Liver (tissue), 9 donors: Measurements from ENCODE around the gene CA10. TPM values are rescaled to one million over a fixed set of nuclear protein-coding genes. Genes with fewer than 3 reads are reported as not detected.

Experiments used
- DNase-seq: peaks from one replicate; pipeline ENCODE4 v3.0.0-alpha.2; 2017; ENCODE audit warnings: low spot score
- H3K27ac ChIP-seq, 2 donors: one replicate each; pipeline ENCODE4 v1.7.0; 2013; ENCODE audit warnings: inconsistent platforms in 2 of 2, low read length in 2 of 2, control low read depth in 1 of 2, low read depth in 1 of 2, mild to moderate bottlenecking in 1 of 2
- H3K27me3 ChIP-seq, 4 donors: one replicate each; pipeline versions ENCODE4 v1.6.1 to v1.7.0; 2013; ENCODE audit warnings: low read length in 3 of 4, inconsistent platforms in 1 of 4, mild to moderate bottlenecking in 1 of 4, moderate library complexity in 1 of 4; ENCODE audit not compliant: control insufficient read depth in 4 of 4, insufficient read depth in 4 of 4
- H3K36me3 ChIP-seq, 4 donors: one replicate each; pipeline versions ENCODE4 v1.6.1 to v1.7.0; 2013; ENCODE audit warnings: low read length in 3 of 4, mild to moderate bottlenecking in 3 of 4, low read depth in 1 of 4, moderate library complexity in 1 of 4; ENCODE audit not compliant: control insufficient read depth in 4 of 4, insufficient read depth in 3 of 4
- H3K4me1 ChIP-seq, 4 donors: one replicate each; pipeline versions ENCODE4 v1.6.1 to v1.7.0; 2013; ENCODE audit warnings: low read length in 3 of 4, mild to moderate bottlenecking in 3 of 4, moderate library complexity in 1 of 4; ENCODE audit not compliant: control insufficient read depth in 4 of 4, insufficient read depth in 4 of 4
- H3K4me3 ChIP-seq, 3 donors: one replicate each; pipeline versions ENCODE4 v1.6.1 to v1.7.0; 2013; ENCODE audit warnings: low read length in 3 of 3, control low read depth in 1 of 3, low read depth in 1 of 3, mild to moderate bottlenecking in 1 of 3
- H3K9ac ChIP-seq, 2 donors: one replicate each; pipeline ENCODE4 v1.7.0; 2013; ENCODE audit warnings: low read length in 2 of 2, mild to moderate bottlenecking in 2 of 2, moderate library complexity in 2 of 2, control low read depth in 1 of 2, low read depth in 1 of 2
- H3K9me3 ChIP-seq, 4 donors: one replicate each; pipeline versions ENCODE4 v1.6.1 to v1.7.0; 2013; ENCODE audit warnings: low read length in 3 of 4; ENCODE audit not compliant: control insufficient read depth in 4 of 4
- ATF3 ChIP-seq: IDR thresholded peaks from 2 replicates; pipeline ENCODE4 v1.6.1; 2016; ENCODE audit warnings: antibody characterized with exemption
- CTCF ChIP-seq: fragments of 150-350 bp; IDR thresholded peaks from 2 replicates; pipeline ENCODE4 v1.5.1; 2017; ENCODE audit warnings: improper control_type of control experiment, low read depth, low read length; ENCODE audit not compliant: missing input control
- EGR1 ChIP-seq, 2 donors: IDR thresholded peaks; 2 replicates each; pipeline ENCODE4 v1.6.1; 2016 to 2018; ENCODE audit warnings: antibody characterized with exemption in 2 of 2, low read depth in 2 of 2
- FOXA1 ChIP-seq: IDR thresholded peaks from 2 replicates; pipeline ENCODE4 v1.6.1; 2016; ENCODE audit warnings: antibody characterized with exemption
- FOXA2 ChIP-seq: IDR thresholded peaks from 2 replicates; pipeline ENCODE4 v1.6.1; 2016; ENCODE audit warnings: antibody characterized with exemption
- GABPA ChIP-seq, 2 donors: IDR thresholded peaks in 1 of 2; conservative IDR thresholded peaks in 1 of 2; 2 replicates each; pipeline ENCODE4 v1.6.1; 2016; ENCODE audit warnings: antibody characterized with exemption in 2 of 2, mild to moderate bottlenecking in 1 of 2, moderate library complexity in 1 of 2
- HNF4A ChIP-seq, 2 donors: conservative IDR thresholded peaks; 2 replicates each; pipeline ENCODE4 v1.6.1; 2016; ENCODE audit warnings: antibody characterized with exemption in 2 of 2, mild to moderate bottlenecking in 2 of 2
- HNF4G ChIP-seq: IDR thresholded peaks from 2 replicates; pipeline ENCODE4 v1.6.1; 2016; ENCODE audit warnings: antibody characterized with exemption
- JUND ChIP-seq, 2 donors: IDR thresholded peaks; 2 replicates each; pipeline ENCODE4 v1.6.1; 2016; ENCODE audit warnings: antibody characterized with exemption in 2 of 2
- NR2F2 ChIP-seq: IDR thresholded peaks from 2 replicates; pipeline ENCODE4 v1.6.1; 2016; ENCODE audit warnings: antibody characterized with exemption
- RAD21 ChIP-seq, 2 donors: IDR thresholded peaks; 2 replicates each; pipeline ENCODE4 v1.6.1; 2016; ENCODE audit warnings: antibody characterized with exemption in 2 of 2, mild to moderate bottlenecking in 2 of 2
- RXRA ChIP-seq, 2 donors: IDR thresholded peaks; 2 replicates each; pipeline ENCODE4 v1.6.1; 2017 to 2018; ENCODE audit warnings: antibody characterized with exemption in 2 of 2, mild to moderate bottlenecking in 1 of 2
- SP1 ChIP-seq: IDR thresholded peaks from 2 replicates; pipeline ENCODE4 v1.6.1; 2018; ENCODE audit warnings: antibody characterized with exemption, mild to moderate bottlenecking
- TAF1 ChIP-seq: conservative IDR thresholded peaks from 2 replicates; pipeline ENCODE4 v1.6.1; 2016; ENCODE audit warnings: antibody characterized with exemption, mild to moderate bottlenecking
- YY1 ChIP-seq: IDR thresholded peaks from 2 replicates; pipeline ENCODE4 v1.6.1; 2016; ENCODE audit warnings: antibody characterized with exemption, mild to moderate bottlenecking
- ZBTB33 ChIP-seq: IDR thresholded peaks from 2 replicates; pipeline ENCODE4 v1.6.1; 2016; ENCODE audit warnings: antibody characterized with exemption
- WGBS: extraction: QIAGEN DNeasy Blood & Tissue Kit; methylation state at CpG from one replicate; pipeline ENCODE4 v1.1.7; 2013; 5-methylcytosine and 5-hydroxymethylcytosine counted together
- polyA plus RNA-seq, 2 donors: library from polyadenylated mRNA; stranded (reverse) in 1 of 2; unstranded in 1 of 2; fragments of 200-250 nt in 1 of 2; fragments of >200 nt in 1 of 2; fragmentation: Nextera tagmentation in 1 of 2; extraction: Ambion mirVana in 1 of 2; gene quantifications; one replicate each; pipeline versions ENCODE4 v1.2.1 to v1.2.3, GENCODE V29; 2013 to 2015
- total RNA-seq, 2 donors: library from RNA; depleted of rRNA; stranded (reverse); fragments of >200 nt; gene quantifications; one replicate each; pipeline ENCODE4 v1.2.3, GENCODE V29; 2014
- TF ChIP-seq, protein P1 (sequence below): IDR thresholded peaks from 2 replicates; pipeline ENCODE4 v1.6.1; 2016; ENCODE audit warnings: antibody characterized with exemption, mild to moderate bottlenecking
- donor health status: healthy.
- donor health status: healthy.
- donor health status: healthy.
- donor health status: healthy.
- donor health status: healthy.

The CA10 gene
- total and polyA plus RNA-seq, 4 donors: 0.05 TPM; not detected in 3

- Histone ChIP-seq H3K36me3 (no peaks in the 10 kb centered on the region), H3K27me3 (peaks cover 0 to 11% (median 8%) of the 10 kb centered on the region in 4 donors), H3K4me1 (peaks cover 0 to 5% (median 2%) of the 10 kb centered on the region in 4 donors), H3K4me3 (no peak overlapping the region), H3K27ac (no peak overlapping the region), H3K9me3 (no peaks in the 10 kb centered on the region), H3K9ac (no peak overlapping the region)
- DNase-seq: no peak
- 51% methylated on average over 4 of the region's 4 CpGs for WGBS
- TF ChIP-seq FOXA1: no peak
- TF ChIP-seq HNF4A (conservative IDR thresholded peaks at IDR 0.05): no peak
- no peak for TF ChIP-seq RXRA (IDR thresholded peaks at IDR 0.05)
- no peak for TF ChIP-seq ATF3
- TF ChIP-seq, protein P1, sequence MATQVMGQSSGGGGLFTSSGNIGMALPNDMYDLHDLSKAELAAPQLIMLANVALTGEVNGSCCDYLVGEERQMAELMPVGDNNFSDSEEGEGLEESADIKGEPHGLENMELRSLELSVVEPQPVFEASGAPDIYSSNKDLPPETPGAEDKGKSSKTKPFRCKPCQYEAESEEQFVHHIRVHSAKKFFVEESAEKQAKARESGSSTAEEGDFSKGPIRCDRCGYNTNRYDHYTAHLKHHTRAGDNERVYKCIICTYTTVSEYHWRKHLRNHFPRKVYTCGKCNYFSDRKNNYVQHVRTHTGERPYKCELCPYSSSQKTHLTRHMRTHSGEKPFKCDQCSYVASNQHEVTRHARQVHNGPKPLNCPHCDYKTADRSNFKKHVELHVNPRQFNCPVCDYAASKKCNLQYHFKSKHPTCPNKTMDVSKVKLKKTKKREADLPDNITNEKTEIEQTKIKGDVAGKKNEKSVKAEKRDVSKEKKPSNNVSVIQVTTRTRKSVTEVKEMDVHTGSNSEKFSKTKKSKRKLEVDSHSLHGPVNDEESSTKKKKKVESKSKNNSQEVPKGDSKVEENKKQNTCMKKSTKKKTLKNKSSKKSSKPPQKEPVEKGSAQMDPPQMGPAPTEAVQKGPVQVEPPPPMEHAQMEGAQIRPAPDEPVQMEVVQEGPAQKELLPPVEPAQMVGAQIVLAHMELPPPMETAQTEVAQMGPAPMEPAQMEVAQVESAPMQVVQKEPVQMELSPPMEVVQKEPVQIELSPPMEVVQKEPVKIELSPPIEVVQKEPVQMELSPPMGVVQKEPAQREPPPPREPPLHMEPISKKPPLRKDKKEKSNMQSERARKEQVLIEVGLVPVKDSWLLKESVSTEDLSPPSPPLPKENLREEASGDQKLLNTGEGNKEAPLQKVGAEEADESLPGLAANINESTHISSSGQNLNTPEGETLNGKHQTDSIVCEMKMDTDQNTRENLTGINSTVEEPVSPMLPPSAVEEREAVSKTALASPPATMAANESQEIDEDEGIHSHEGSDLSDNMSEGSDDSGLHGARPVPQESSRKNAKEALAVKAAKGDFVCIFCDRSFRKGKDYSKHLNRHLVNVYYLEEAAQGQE: no peak
- no peak for TF ChIP-seq ZBTB33
- TF ChIP-seq EGR1 (IDR thresholded peaks at IDR 0.05; ENCODE audit: low read depth in 2 of 2): no peak
- TF ChIP-seq RAD21 (IDR thresholded peaks at IDR 0.05): no peak
- no peak for TF ChIP-seq YY1
- TF ChIP-seq NR2F2: no peak
- TF ChIP-seq CTCF: no peak
- no peak for TF ChIP-seq SP1
These were observed 4.0 kb downstream of the CA10 start for GRCh38 chr17:52154466-52154865.

- Histone ChIP-seq H3K4me1 (peaks cover 0 to 5% (median 2%) of the 10 kb centered on the region in 4 donors), H3K9ac (no peak overlapping the region), H3K9me3 (no peaks in the 10 kb centered on the region), H3K27ac (no peak overlapping the region), H3K36me3 (no peaks in the 10 kb centered on the region), H3K27me3 (no peaks in the 10 kb centered on the region), H3K4me3 (no peak overlapping the region)
- DNase-seq: no peak
- WGBS: 83% methylated on average over 2 of the region's 2 CpGs
- TF ChIP-seq GABPA (IDR thresholded peaks at IDR 0.05 in 1 of 2, conservative IDR thresholded peaks at IDR 0.05 in 1 of 2) (no peak), ZBTB33 (no peak), HNF4A (conservative IDR thresholded peaks at IDR 0.05) (no peak), NR2F2 (no peak), SP1 (no peak), TAF1 (no peak), RXRA (IDR thresholded peaks at IDR 0.05) (no peak), FOXA2 (no peak), YY1 (no peak), JUND (IDR thresholded peaks at IDR 0.05) (no peak), HNF4G (no peak)
- TF ChIP-seq, protein P1: no peak
These were observed 7.6 kb downstream of the CA10 start for GRCh38 chr17:52150935-52151334.
